Peyer's patch (tissue), 4 donors: ENCODE results near the gene BZW2. TPM values are rescaled to one million over a fixed set of nuclear protein-coding genes. Genes with fewer than 3 reads are reported as not detected.

Experiments
- DNase-seq, 3 donors: peaks; one replicate each; pipeline ENCODE4 v3.0.0-alpha.2; 2017 to 2019
- H3K27ac ChIP-seq, 4 donors: fragments of 200-600 bp; sonication (generic); one replicate each; pipeline ENCODE4 v1.5.1; 2016 to 2019
- H3K27me3 ChIP-seq, 2 donors: fragments of 200-600 bp; sonication (generic); one replicate each; pipeline ENCODE4 v1.5.1; 2019
- H3K36me3 ChIP-seq, 3 donors: fragments of 200-600 bp; sonication (generic); one replicate each; pipeline ENCODE4 v1.5.1; 2016 to 2019
- H3K4me1 ChIP-seq, 4 donors: fragments of 200-600 bp; sonication (generic); one replicate each; pipeline ENCODE4 v1.5.1; 2016 to 2019
- H3K4me3 ChIP-seq, 4 donors: fragments of 200-600 bp; sonication (generic); 1 replicate in 3 of 4; 2 replicates in 1 of 4; pipeline ENCODE4 v1.5.1; 2016 to 2019; ENCODE audit warnings: mild to moderate bottlenecking in 1 of 4
- H3K9me3 ChIP-seq, 4 donors: fragments of 200-600 bp; sonication (generic); one replicate each; pipeline ENCODE4 v1.5.1; 2016 to 2019; ENCODE audit warnings: mild to moderate bottlenecking in 1 of 4
- CTCF ChIP-seq, 6 experiments: fragments of 450-650 bp in 4 of 6; fragments of 200-600 bp in 2 of 6; sonication (generic) in 1 of 6; IDR thresholded peaks; one replicate each; pipeline ENCODE4 v1.5.1; 2017 to 2019; ENCODE audit warnings: antibody characterized with exemption in 6 of 6, mild to moderate bottlenecking in 3 of 6, moderate library complexity in 1 of 6
- POLR2A ChIP-seq, 2 donors: fragments of 450-650 bp; IDR thresholded peaks; one replicate each; pipeline ENCODE4 v1.5.1; 2017; ENCODE audit warnings: antibody characterized with exemption in 2 of 2, mild to moderate bottlenecking in 2 of 2, moderate library complexity in 2 of 2
- total RNA-seq, 4 donors: library from RNA; depleted of rRNA; stranded (reverse); fragments of >200 nt; gene quantifications; one replicate each; pipeline ENCODE4 v1.1.0, GENCODE V29; 2016

BZW2 gene
- total RNA-seq, 4 donors from 2014 or later, result 34.4 to 54.0 (median 42.9) TPM

GRCh38 chr7:16646472-16647072 is 591 bp downstream of the BZW2 start:
- Histone ChIP-seq H3K9me3 (no peaks in the 10 kb centered on the region), H3K27ac (peak overlapping the region; percentile 85 to 93 (median 89)), H3K36me3 (no peaks in the 10 kb centered on the region), H3K27me3 (no peaks in the 10 kb centered on the region), H3K4me3 (peak overlapping the region; percentile 79 to 94 (median 90)), H3K4me1 (peaks cover 0 to 36% (median 10%) of the 10 kb centered on the region in 4 donors)
- no peak for DNase-seq
- no peak for TF ChIP-seq CTCF (IDR thresholded peaks at IDR 0.05)
- TF ChIP-seq POLR2A (IDR thresholded peaks at IDR 0.05), result no peak

GRCh38 chr7:16647435-16647960 is 1.5 kb downstream of the BZW2 start:
- Histone ChIP-seq H3K4me3 (peak overlapping the region in 1 of 4 donors; percentile 79), H3K27ac (no peak overlapping the region), H3K36me3 (no peaks in the 10 kb centered on the region), H3K9me3 (no peaks in the 10 kb centered on the region), H3K4me1 (peaks cover 0 to 36% (median 10%) of the 10 kb centered on the region in 4 donors), H3K27me3 (no peaks in the 10 kb centered on the region)
- no peak for TF ChIP-seq CTCF (IDR thresholded peaks at IDR 0.05)
- no peak for TF ChIP-seq POLR2A (IDR thresholded peaks at IDR 0.05)
- DNase-seq, result no peak

GRCh38 chr7:16648551-16648950 is 2.6 kb downstream of the BZW2 start:
- Histone ChIP-seq H3K27me3 (no peaks in the 10 kb centered on the region), H3K4me1 (peaks cover 0 to 27% (median 10%) of the 10 kb centered on the region in 4 donors), H3K4me3 (no peak overlapping the region), H3K27ac (no peak overlapping the region), H3K36me3 (no peaks in the 10 kb centered on the region), H3K9me3 (no peaks in the 10 kb centered on the region)
- DNase-seq, result no peak
- TF ChIP-seq CTCF (IDR thresholded peaks at IDR 0.05) (no peak), POLR2A (IDR thresholded peaks at IDR 0.05) (no peak)

GRCh38 chr7:16649196-16649595 is 3.2 kb downstream of the BZW2 start:
- no peak for DNase-seq
- TF ChIP-seq CTCF (IDR thresholded peaks at IDR 0.05) (no peak), POLR2A (IDR thresholded peaks at IDR 0.05) (no peak)
- H3K9me3 ChIP-seq, result no peaks in the 10 kb centered on the region
- H3K27ac ChIP-seq, result no peak overlapping the region
- H3K27me3 ChIP-seq, result no peaks in the 10 kb centered on the region
- H3K36me3 ChIP-seq, result no peaks in the 10 kb centered on the region
- no peak overlapping the region for H3K4me3 ChIP-seq
- peaks cover 0 to 21% (median 10%) of the 10 kb centered on the region in 4 donors for H3K4me1 ChIP-seq

- H3K4me1 ChIP-seq, result peaks cover 0 to 21% (median 10%) of the 10 kb centered on the region in 4 donors
- no peak overlapping the region for H3K27ac ChIP-seq
- H3K36me3 ChIP-seq, result no peaks in the 10 kb centered on the region
- H3K27me3 ChIP-seq, result no peaks in the 10 kb centered on the region
- no peak for DNase-seq
- no peak for TF ChIP-seq POLR2A (IDR thresholded peaks at IDR 0.05)
- no peak for TF ChIP-seq CTCF (IDR thresholded peaks at IDR 0.05)
- H3K9me3 ChIP-seq, result no peaks in the 10 kb centered on the region
- no peak overlapping the region for H3K4me3 ChIP-seq
Measured at GRCh38 chr7:16650266-16650665, 4.3 kb downstream of the BZW2 start.
